ENCODE measurements around the gene AFF3.

GRCh38 chr2:100036026-100036425 is 106.4 kb downstream of the AFF3 start:
- TF ChIP-seq CTCF (IDR thresholded peaks at IDR 0.05; ENCODE audit: low read depth, low read length) (no peak), EZH2phosphoT487 (IDR thresholded peaks at IDR 0.05; ENCODE audit: low read depth) (no peak)
